AG08395 (cell line): ENCODE results near the gene APOBEC3H.

ENCODE experiments used
- DNase-seq: peaks from one replicate; pipeline ENCODE4 v3.0.0; 2012; ENCODE audit warnings: mixed read lengths, low spot score

APOBEC3H gene

DNA sequence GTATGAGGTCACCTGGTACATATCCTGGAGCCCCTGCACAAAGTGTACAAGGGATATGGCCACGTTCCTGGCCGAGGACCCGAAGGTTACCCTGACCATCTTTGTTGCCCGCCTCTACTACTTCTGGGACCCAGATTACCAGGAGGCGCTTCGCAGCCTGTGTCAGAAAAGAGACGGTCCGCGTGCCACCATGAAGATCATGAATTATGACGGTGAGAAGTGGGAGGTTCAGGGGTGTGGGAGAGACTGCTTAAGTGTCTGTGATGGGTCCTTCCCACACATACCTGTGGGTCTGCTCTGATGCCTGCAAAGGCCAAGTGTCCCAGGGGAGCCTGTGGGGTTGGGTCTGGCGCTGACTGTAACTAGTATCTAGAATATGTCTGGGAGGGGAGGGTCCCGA is 16.0 kb upstream of the APOBEC3H start:
- no peak for DNase-seq

DNA sequence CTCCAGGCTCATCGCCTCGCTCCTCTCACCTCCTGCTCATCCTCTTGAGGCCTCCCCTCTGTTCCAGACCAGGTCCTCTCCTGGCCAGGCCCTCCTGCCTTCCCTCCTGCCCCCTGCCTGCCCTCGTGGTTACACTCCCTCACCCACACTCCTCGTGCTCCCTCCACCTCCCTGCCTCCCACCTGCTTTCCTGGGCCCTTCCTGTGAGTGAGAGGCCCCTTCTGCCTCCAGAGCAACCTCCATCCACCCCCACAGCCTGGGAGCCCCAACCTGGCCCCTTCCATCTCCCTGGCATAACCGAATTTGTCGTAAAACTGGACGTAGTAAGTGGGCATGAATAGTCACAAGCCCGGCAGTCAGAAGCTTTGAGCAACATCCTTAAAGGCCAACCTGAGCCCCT is 15.4 kb upstream of the APOBEC3H start:
- no peak for DNase-seq

DNA sequence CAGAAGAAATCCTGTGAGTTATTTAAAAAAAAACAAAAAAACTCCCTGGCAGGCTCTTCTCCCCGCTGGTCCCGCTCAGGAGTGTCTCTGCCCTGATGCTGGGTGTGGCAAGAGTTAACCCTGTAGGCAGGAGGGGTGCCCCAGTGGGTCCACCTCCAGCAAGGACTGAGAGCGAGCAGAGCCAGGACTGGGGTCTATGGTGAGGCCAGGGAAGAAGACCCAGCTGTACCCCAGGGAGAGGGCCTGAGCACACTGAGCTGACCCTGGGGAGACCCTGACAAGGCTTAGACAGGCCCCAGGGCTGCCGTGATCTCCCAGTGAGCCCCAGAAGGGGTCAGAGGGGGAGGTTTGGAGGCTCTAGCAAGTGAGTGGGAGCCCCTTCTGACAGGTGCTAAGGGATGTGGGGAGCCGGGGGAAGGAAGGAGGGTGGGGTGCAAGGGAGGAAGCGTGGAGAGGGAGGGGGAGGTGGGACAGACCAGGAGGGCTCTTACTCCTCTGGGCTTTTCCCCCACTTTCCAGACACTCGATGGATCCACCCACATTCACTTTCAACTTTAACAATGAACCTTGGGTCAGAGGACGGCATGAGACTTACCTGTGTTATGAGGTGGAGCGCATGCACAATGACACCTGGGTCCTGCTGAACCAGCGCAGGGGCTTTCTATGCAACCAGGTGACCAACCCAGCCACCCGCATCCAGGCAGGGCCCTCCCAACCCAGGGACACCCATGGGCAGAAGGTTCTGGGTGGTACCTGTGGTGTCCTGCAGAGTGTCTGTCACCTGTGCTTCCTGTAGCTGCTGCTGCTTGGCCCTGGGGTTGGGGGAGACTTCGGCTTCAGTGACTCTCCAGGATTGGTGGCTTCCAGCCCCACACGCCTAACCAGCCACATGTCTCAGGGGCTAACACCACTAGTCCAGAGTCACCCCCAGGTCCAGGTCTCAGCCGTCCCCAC is 13.6 kb upstream of the APOBEC3H start:
- no peak for DNase-seq

DNA sequence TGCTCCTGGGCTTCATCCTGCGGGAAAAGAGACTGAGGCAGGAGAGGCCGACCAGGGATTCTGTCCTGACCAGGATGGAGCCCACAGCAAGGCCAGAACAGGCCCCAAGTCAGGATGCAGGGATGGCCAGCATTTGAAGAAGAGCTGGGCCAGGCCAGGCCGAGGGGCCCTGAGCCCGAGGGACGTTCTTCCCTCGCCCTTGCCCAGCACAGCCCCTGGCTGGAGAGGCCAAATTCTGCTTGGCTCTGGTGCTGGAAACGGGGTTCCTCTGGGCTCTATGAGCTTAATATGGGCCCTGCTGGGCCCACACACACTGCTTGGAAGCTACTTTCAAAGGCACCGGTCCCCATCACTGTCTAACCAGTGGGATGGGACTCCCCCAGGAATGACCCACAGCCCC is 12.4 kb upstream of the APOBEC3H start:
- no peak for DNase-seq

DNA sequence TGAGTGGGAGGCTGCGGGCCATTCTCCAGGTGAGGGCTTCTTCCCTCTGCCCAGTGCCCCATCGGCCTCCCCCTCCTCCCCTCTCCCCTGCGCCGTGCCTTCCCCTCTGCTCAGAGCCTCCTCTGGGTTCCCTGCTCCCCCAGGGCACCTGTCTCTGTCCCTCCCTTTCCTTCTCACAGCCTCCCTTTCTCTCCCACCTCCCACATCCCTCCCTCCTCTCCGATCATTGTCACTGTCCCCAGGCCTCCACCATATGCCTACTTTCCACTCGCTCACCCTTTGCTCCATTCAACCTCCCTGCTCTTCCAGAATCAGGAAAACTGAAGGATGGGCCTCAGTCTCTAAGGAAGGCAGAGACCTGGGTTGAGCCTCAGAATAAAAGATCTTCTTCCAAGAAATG is 9.9 kb upstream of the APOBEC3H start:
- no peak for DNase-seq

DNA sequence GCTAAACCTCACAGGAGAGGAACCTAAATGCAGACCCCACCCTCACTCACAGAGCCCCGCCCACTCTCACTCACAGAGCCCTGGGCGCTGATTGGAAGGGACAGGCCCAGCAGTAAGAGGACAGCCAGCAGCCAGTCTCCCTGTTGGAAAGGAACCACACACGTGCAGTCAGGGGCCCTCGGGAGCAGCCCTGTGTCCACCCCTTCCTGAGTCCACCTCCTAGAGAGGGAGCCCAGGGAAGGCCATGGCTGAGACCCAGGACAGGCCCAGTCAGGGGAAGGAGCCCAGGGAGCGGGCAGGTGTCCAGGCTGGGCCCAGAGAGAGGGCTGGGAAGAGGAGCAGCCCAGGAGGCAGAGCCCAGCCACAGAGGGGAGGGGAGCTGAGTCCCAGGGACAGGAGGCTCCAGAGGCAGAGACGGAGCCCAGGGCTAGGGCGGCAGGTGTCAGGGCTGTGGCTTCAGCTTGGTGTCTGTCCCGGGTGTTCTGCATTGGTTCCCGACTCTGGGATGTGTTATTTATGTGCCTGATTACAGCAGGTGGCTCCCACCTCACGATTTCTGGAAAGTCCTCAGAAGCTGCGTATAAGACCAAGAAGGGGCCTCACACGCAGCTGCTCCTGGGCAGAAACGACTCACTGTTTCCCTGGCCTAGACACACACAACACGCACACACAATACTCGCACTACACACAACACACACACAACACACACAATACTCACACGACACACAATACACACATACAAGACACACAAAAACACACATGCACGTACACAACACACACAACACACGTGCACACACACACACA is 9.0 kb upstream of the APOBEC3H start:
- no peak for DNase-seq

DNA sequence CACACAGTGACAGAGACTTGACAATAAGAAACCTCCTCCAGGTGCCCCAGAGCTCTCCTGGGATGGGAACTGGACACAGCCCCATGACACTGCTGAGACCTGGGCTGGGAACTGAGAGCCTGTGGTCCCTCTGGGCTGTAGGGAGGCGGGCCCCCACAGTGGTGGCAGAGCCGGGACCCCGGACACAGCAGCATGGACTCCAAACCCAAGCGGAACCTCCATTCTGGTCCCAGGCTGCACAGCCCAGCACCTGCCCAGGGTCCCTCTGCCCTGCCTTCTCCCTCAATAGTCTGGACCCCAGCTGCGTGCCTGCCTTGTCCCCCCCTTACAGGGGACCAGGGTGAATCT is 8.4 kb upstream of the APOBEC3H start:
- DNase-seq = no peak

DNA sequence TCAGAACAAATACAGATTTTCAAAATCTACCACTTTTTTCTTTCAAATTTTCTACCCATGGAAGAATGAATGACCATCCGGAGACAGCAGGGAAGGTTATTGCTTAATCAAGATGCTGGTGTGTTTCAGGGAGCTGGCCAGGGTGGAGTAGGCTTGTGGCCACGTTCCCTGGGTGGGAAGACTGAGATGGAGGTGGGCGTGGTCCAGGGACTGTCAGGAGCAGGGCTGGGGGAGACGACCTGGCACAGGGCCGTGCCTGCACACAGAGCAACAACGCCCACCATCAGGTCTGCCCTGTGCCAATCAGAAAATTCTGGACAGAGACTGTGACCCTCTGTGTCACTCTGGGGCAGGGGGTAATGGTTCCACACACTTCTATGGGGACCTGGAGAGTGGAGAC is 7.1 kb upstream of the APOBEC3H start:
- no peak for DNase-seq

DNA sequence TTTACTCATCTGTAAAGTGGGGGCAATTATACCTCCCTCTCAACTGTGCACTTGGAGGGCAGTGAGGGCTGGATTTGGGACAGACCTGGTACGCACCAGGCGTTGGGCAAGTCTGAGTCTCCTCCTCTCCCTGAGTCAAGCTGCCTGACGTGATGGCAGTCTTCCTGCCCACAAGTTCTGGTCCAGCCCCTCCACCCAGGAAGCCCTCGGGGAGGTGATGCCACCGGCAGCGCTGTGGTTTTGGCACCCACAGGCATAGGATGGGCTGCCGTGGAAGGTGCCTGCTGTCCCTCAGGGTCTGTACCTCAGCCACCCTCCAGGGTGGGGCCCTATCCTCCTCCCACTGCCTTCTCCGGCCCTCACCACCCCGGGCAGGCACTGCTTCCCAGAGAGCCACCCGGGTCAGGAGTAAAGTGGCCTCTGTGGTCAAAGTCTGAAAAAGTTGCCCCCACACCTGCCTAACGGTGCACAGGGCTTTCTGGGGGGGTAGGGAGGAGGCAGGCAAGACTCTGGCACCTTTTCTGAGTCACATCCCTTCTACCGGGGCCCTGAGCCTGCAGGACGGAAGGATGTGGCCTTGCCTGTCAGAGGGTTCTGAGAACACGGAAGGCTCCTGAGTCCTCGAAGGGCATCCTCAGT is 6.5 kb upstream of the APOBEC3H start:
- no peak for DNase-seq

DNA sequence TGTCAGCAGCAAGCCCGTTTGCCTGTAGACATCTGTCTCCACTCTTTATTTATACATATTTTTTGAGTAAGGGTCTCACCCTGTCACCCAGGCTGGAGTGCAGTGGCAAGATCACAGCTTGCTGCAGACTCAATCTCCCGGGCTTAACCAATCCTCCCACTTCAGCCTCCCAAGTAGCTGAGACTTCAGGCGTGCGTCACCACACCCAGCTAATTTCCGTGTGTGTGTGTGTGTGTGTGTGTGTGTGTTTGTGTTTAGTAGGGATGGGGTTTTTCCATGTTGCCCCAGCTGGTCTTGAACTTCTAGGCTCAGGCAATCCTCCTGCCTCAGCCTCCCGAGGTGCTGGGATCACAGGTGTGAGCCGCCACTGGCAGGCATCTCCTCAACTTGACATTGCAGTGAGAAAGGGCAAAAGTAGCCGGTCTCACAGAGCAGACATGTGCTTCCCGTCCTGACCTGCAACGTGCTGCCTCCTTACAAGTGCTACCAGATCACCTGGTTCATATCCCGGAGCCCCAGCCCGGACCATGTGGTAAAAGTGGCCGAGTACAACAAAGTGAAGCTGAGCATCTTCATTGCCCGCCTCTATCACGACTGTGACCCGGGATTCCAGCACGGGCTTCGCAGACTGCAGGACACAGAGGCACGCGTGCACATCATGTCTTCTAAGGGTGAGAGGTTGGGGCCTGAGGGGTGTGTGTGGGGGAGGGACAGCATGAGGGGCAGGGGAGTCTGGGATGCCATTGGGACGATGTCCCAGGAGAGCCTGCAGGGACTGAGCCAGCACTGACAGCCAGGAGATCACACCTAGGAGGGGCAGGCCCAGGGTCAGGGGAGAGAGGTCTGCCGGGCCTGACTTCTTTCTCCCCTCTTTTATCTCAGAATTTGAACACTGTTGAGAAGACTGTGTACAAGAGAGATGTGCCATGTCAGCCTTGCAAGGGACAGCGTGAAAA is 5.6 kb upstream of the APOBEC3H start:
- DNase-seq = no peak

DNA sequence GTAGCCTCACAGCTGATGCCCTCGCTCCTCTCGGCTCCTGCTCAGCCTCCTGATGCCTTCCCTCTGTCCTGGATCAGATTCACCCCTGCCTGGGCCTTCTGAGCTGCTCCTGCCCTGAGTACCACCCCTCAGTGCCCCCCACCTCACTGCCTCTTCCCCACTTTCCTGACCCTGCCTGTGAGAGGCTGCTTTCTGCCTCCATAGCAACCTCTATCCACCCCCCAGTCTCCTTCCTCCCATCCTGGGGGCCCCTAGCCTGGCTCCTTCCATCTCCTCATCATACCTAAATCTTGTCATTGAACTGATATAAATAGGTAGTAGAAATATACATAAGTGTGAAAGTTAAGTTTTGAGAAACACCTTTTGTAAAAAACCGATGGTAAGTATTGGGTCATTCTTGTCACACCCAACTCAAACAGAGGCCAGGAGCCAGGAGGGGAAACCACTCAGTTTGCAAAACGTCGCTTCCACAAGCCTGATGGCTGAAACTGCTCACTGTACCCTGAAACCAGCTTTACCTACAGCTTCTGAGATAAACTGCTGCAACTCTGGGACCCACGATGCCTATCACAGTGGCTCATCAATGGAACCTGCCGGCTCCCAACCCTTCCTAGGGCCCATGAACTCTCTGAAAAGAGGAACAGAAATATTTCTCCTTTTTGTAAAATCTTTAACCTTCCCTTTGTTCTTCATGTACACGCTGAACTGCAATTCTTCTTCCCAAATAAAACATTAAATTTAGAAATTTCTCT is 4.8 kb upstream of the APOBEC3H start:
- no peak for DNase-seq

DNA sequence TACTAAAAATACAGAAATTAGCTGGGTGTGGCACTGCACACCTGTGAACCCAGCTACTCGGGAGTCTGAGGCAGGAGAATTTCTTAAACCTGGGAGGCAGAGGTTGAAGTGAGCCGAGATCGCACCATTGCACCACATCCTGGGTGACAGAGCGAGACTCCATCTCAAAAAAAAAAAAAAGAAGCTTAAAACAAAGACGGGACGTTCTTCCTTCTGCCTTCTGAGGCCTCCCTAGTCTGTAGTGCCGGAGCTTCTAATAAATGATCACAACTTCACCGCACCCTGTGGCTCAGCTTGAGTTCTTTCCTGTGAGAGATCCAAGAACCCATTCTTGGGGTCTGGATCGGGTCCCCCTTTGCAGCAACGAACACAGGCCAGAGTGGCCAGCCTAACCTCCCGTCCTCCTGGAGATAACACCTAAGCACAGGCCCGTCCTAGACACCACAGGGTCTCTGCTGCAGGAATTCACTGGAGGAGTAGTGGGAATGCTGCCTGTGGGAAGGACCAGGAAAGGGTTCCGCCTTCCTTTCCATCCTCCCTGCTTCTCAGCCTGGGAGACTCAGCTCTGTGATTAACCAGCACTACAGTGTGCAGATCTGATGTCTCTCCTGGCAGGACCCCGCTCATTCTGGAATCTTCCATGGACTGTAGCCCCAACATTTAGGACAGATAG is 2.2 kb upstream of the APOBEC3H start:
- DNase-seq = no peak

DNA sequence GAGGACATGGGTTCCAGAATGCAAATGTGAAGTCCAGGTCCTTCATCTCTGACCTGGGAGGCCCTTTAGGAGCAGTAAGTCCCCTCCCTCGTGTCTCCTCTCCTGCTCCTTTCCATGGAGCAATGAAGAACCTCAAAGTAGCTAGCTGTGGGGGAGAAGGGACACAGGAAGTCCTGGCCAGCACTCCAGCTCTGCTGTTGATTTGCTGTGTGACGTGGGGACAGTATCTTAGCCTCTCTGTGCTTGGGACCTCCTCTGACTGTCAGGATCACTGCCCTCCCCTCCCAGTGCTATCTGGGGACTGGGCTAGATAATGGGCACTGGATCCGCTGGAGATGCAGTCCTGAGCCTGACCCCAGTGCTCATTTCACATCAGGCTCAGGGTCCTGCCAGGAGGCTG is 1.1 kb upstream of the APOBEC3H start:
- DNase-seq = no peak

DNA sequence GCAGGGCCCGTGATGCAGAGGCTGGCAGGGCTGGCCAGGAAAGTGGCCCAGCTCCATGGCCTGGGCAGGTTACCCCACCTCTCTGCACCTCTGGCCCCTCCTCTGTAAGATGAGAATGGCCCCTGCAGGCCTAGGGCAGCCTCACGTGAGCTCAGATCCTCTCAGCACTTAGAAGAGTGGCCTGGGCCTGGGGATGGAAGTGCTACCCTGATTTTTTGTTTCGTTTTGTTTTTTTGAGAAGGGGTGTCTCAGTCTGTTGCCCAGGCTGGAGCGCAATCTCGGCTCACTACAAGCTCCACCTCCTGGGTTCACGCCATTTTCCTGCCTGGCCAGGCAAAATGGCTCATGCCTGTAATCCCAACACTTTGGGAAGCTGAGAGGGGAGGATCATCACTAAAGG is 982 bp downstream of the APOBEC3H start:
- no peak for DNase-seq

DNA sequence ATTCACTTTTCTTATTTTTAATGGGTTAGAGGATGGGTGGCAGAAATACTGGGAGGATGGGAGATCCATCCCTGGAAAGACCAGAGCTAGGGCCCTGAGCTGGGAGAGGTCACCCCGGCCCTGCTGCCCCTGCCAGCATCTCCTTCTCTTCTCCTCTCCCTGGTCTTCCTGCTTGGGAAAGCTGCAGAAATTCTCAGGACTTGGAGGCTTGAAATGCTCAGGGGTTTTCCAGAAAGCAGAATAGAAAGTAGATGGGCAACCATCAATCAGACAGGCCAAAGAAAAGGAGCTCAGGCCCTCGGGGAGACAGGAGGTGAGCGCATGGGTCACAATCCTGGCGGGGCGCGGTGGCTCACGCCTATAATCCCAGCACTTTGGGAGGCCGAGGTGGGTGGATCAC is 1.5 kb downstream of the APOBEC3H start:
- no peak for DNase-seq

DNA sequence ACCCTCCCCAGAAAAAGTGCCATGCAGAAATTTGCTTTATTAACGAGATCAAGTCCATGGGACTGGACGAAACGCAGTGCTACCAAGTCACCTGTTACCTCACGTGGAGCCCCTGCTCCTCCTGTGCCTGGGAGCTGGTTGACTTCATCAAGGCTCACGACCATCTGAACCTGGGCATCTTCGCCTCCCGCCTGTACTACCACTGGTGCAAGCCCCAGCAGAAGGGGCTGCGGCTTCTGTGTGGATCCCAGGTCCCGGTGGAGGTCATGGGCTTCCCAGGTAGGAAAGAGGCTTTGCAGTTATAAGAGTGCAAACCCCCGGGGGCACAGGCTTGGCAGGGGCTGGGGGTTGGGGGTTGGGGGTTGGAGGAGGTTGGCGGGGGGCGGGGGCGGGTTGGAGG is 4.2 kb downstream of the APOBEC3H start:
- no peak for DNase-seq

DNA sequence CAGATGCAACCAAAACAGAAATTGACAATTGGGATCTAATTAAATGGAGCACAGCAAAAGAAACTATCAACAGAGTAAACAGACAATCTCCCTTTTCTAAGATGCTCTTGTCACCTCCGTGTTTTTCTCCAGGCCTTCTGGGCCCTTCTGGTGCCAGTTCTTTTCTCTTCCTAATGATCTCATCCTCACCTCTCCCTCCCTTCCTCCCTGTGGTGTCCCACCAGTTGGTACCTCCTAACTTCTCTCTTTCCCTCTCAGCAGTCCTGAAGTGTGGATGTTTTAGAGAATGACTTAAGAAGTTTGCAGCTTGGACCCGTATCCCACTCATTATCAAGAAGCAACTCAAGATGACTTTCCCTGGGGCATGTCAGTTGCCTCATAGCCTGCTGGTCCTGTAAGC is 6.4 kb downstream of the APOBEC3H start:
- no peak for DNase-seq

DNA sequence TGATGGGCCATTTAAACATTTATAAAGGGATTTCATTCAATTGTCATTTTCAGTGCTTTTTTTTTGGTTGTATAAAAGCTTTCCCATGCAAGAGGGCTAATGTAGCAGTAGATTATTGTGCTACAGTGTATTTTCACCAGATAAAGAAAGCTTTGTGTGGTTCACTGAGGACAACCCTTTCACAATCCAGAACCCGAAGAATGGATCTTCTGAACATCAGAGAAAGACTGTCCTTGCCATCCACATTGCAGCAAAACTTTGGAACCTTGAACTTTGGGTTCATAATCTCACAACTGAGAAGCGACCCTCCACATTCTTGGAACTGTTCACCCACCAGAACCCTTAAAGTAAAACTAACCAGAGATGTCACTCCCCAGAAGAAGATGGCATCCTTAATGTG is 9.3 kb downstream of the APOBEC3H start:
- DNase-seq = no peak

DNA sequence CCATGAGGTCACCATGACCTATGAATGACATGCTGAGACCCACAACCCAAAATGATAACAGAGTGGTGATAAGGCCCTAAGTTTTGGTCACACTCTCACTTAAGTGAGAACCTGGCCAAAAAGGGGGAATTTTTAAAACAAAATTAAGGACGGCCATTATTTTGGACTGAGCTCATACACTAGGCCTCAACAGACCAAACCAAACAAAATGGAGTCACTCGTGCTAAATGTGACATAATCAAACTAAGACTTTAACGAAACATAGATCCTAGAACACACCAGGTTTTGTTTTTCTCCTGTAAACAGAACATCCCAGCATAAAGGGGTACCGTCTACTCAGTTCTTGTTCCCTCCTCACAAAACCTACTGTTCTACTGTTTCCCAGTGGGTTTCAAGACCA is 11.4 kb downstream of the APOBEC3H start:
- no peak for DNase-seq

DNA sequence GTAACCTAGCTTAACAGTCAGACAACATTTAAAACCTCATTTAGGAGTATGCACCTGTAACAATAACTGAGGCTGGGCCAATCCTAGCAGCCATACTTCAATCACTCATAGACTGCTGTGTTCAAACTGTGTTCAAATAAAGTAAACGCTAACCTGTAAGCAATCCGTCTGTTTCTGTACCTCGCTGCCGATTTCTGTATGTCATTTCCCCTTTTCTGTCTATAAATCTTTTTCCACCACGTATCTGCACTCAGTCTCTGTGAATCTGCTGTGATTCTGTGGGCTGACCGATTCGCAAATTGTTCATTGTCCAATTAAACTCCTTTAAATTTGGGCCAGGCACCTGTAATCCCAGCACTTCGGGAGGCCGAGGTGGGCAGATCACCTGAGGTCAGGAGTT is 12.3 kb downstream of the APOBEC3H start:
- no peak for DNase-seq
